DND-41 (cell line): Measurements from ENCODE around the gene PDE4B.

Source experiments
- ATAC-seq: fragments of 200-7000 bp; cut with Tn5 transposase; 3 replicates; pipeline ENCODE4 v1.9.1; 2021; ENCODE audit warnings: low read depth; ENCODE audit not compliant: insufficient read depth
- DNase-seq: peaks from one replicate; pipeline ENCODE4 v3.0.0-alpha.2; 2020
- H2AFZ ChIP-seq: 2 replicates; pipeline ENCODE4 v1.6.0; 2012; ENCODE audit warnings: low read depth, low read length
- H3K27ac ChIP-seq: 2 replicates; pipeline ENCODE4 v1.5.1; 2012; ENCODE audit warnings: low read length, inconsistent platforms
- H3K27me3 ChIP-seq: fragments of 200-600 bp; sonication (generic); 2 replicates; pipeline ENCODE4 v1.6.0; 2012; ENCODE audit warnings: low read length, mild to moderate bottlenecking, inconsistent platforms; ENCODE audit not compliant: insufficient read depth, poor library complexity
- H3K36me3 ChIP-seq: 2 replicates; pipeline ENCODE4 v1.5.1; 2012; ENCODE audit warnings: low read length, inconsistent platforms; ENCODE audit not compliant: insufficient read depth
- H3K4me1 ChIP-seq: 2 replicates; pipeline ENCODE4 v1.5.1; 2012; ENCODE audit warnings: mild to moderate bottlenecking, low read length; ENCODE audit not compliant: insufficient read depth
- H3K4me2 ChIP-seq: 2 replicates; pipeline ENCODE4 v1.6.0; 2012; ENCODE audit warnings: mild to moderate bottlenecking, moderate library complexity, low read length, inconsistent platforms; ENCODE audit not compliant: insufficient read depth
- H3K4me3 ChIP-seq, 2 experiments: fragments of 200-600 bp in 1 of 2; shearing (Covaris generic) in 1 of 2; 2 replicates each; pipeline ENCODE4 v1.5.1; 2012 to 2016; ENCODE audit warnings: inconsistent platforms in 2 of 2, low read length in 2 of 2, mild to moderate bottlenecking in 2 of 2, low read depth in 1 of 2, moderate library complexity in 1 of 2
- H3K79me2 ChIP-seq: 2 replicates; pipeline ENCODE4 v1.6.0; 2012; ENCODE audit warnings: low read length, inconsistent platforms; ENCODE audit not compliant: insufficient read depth
- H3K9ac ChIP-seq: 2 replicates; pipeline ENCODE4 v1.6.0; 2012; ENCODE audit warnings: low read depth, mild to moderate bottlenecking, inconsistent platforms, low read length, moderate library complexity
- H3K9me3 ChIP-seq: 2 replicates; pipeline ENCODE4 v1.5.1; 2012; ENCODE audit warnings: low read length, moderate library complexity, mild to moderate bottlenecking, inconsistent platforms; ENCODE audit not compliant: insufficient read depth, severe bottlenecking
- H4K20me1 ChIP-seq: 2 replicates; pipeline ENCODE4 v1.6.0; 2012; ENCODE audit warnings: low read length; ENCODE audit not compliant: insufficient read depth
- EZH2 ChIP-seq: IDR thresholded peaks from 3 replicates; pipeline ENCODE4 v1.6.1; 2012; ENCODE audit warnings: borderline replicate concordance, low read depth, mild to moderate bottlenecking, moderate library complexity, low read length, inconsistent platforms; ENCODE audit not compliant: severe bottlenecking
- TF ChIP-seq, protein P1 (sequence below): IDR thresholded peaks from 2 replicates; pipeline ENCODE4 v1.5.1; 2012; ENCODE audit warnings: borderline replicate concordance, low read length, moderate library complexity, mild to moderate bottlenecking; ENCODE audit not compliant: poor library complexity, severe bottlenecking; ENCODE audit errors: extremely low read depth

The PDE4B gene

DNA sequence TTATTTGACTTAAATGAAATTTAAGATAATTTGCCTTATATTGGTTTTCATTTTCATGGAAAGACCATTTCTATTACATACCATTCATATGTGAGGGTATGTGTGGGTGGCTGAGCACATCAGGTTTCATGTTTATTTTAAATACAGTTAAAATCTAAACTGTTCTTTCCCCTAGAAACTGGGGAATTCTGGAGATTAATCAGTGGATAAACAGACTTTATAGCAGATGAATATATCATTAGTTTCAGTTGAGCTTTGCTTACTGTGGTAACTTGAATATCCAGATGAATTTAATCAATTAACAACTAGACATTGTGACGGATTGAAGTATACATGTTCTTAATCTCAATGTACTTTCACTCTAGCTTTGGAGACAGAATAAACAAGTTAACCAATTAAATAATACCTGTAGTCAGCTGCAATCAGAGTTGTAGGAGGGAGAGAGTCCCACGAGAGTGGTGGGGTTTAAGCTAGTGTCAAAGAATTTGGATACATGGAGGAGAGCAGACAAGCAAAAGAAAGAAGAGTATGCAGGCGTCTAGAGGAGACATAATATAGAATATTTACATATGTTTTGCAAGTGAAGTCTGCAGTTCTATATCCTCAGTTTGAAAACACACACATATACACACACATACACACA is 97.6 kb downstream of the PDE4B start:
- Histone ChIP-seq H2AFZ (no peak overlapping the region), H3K9me3 (no peaks in the 10 kb centered on the region), H3K27ac (no peak overlapping the region), H3K36me3 (no peaks in the 10 kb centered on the region), H4K20me1 (no peaks in the 10 kb centered on the region), H3K4me2 (no peak overlapping the region), H3K4me1 (no peaks in the 10 kb centered on the region), H3K4me3 (no peak overlapping the region), H3K27me3 (no peaks in the 10 kb centered on the region), H3K9ac (no peak overlapping the region), H3K79me2 (no peaks in the 10 kb centered on the region)
- ATAC-seq (no peak), DNase-seq (no peak)
- TF ChIP-seq EZH2: no peak
- TF ChIP-seq, protein P1, sequence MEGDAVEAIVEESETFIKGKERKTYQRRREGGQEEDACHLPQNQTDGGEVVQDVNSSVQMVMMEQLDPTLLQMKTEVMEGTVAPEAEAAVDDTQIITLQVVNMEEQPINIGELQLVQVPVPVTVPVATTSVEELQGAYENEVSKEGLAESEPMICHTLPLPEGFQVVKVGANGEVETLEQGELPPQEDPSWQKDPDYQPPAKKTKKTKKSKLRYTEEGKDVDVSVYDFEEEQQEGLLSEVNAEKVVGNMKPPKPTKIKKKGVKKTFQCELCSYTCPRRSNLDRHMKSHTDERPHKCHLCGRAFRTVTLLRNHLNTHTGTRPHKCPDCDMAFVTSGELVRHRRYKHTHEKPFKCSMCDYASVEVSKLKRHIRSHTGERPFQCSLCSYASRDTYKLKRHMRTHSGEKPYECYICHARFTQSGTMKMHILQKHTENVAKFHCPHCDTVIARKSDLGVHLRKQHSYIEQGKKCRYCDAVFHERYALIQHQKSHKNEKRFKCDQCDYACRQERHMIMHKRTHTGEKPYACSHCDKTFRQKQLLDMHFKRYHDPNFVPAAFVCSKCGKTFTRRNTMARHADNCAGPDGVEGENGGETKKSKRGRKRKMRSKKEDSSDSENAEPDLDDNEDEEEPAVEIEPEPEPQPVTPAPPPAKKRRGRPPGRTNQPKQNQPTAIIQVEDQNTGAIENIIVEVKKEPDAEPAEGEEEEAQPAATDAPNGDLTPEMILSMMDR: no peak

DNA sequence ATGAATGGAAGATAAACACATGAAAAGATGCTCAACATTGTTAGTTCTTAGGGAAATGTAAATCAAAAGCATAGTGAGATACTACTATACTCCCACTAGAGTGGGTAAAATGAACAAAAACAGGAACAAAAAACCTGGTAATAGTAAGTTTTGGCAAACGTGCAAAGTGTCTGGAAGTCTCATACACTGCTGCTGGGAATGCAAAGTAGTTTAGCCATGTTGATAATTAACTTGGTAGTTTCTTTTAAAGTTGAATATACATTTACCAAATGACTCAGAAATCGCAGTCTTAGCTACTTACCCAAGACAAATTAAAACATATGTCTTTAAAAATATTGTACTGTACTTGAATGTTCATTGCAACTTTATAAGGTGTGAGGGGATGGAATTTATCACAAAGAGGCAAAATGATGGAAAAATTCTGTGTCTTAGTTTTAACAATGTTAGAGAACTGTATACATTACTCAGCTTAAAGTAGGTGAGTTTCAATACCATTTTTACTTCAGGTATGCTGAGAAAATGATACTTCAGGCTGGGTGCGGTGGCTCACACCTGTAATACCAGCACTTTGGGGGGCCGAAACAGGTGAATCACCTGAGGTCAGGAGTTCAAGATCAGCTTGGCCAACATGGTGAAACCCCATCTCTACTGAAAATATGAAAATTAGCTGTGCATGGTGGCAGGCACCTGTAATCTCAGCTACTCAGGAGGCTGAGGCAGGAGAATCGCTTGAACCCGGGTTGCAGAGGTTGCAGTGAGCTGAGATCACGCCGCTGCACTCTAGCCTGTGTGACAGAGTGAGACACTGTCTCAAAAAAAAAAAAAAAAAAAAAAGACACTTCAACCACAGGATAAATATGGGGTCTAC is 102.3 kb downstream of the PDE4B start:
- H3K9me3 ChIP-seq: no peaks in the 10 kb centered on the region
- H4K20me1 ChIP-seq: no peaks in the 10 kb centered on the region
- ATAC-seq (no peak), DNase-seq (no peak)
- no peaks in the 10 kb centered on the region for H3K27me3 ChIP-seq
- H3K4me3 ChIP-seq: no peak overlapping the region
- no peaks in the 10 kb centered on the region for H3K79me2 ChIP-seq
- no peak overlapping the region for H3K27ac ChIP-seq
- no peaks in the 10 kb centered on the region for H3K4me1 ChIP-seq
- H3K9ac ChIP-seq: no peak overlapping the region
- H3K36me3 ChIP-seq: no peaks in the 10 kb centered on the region
- no peak overlapping the region for H3K4me2 ChIP-seq
- no peak overlapping the region for H2AFZ ChIP-seq
- no peak for TF ChIP-seq EZH2
- TF ChIP-seq, protein P1: no peak

DNA sequence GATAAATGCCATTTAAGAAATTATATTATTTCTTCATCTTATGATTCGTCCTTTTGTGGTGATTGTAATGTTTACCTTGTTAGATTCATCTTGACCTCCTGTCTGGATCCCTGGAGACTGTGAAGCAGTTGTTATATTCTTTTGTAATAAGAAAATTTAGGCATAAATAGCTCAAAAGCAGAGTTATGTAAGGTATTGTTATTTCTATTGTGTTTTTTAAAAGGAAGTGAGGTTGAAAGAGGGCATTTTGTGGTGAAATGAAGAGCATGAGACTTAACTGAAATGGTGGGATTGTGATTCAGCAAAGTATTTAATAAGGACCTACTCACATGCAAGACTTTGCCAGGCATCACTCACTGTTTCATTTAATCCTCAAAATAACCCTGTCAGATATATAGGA is 104.0 kb downstream of the PDE4B start:
- no peak overlapping the region for H3K4me3 ChIP-seq
- H2AFZ ChIP-seq: no peak overlapping the region
- DNase-seq: no peak
- no peak overlapping the region for H3K27ac ChIP-seq
- TF ChIP-seq, protein P1: no peak
- TF ChIP-seq EZH2: no peak
- no peaks in the 10 kb centered on the region for H3K27me3 ChIP-seq
- no peaks in the 10 kb centered on the region for H3K36me3 ChIP-seq
- ATAC-seq: no peak
- no peaks in the 10 kb centered on the region for H4K20me1 ChIP-seq
- no peaks in the 10 kb centered on the region for H3K4me1 ChIP-seq
- H3K9me3 ChIP-seq: no peaks in the 10 kb centered on the region
- H3K9ac ChIP-seq: no peak overlapping the region
- H3K79me2 ChIP-seq: no peaks in the 10 kb centered on the region
- H3K4me2 ChIP-seq: no peak overlapping the region
